ENCODE results near the gene VAV2.

The VAV2 gene

GRCh38 chr9:133932181-133932580 is 59.9 kb downstream of the VAV2 start:
- no peak overlapping the region for H3K27ac ChIP-seq
- TF ChIP-seq ZFX (IDR thresholded peaks at IDR 0.05; ENCODE audit: borderline replicate concordance), result no peak
- TF ChIP-seq CTCF (IDR thresholded peaks at IDR 0.05), result no peak

GRCh38 chr9:133930682-133931485 is 61.2 kb downstream of the VAV2 start:
- no peak overlapping the region for H3K27ac ChIP-seq
- no peak for TF ChIP-seq ZFX (IDR thresholded peaks at IDR 0.05; ENCODE audit: borderline replicate concordance)
- no peak for TF ChIP-seq CTCF (IDR thresholded peaks at IDR 0.05)

- no peak for TF ChIP-seq ZFX (IDR thresholded peaks at IDR 0.05; ENCODE audit: borderline replicate concordance)
- TF ChIP-seq CTCF (IDR thresholded peaks at IDR 0.05), result no peak
- no peak overlapping the region for H3K27ac ChIP-seq
Measured at GRCh38 chr9:133930046-133930681, 62.0 kb downstream of the VAV2 start.

GRCh38 chr9:133929599-133929998 is 62.5 kb downstream of the VAV2 start:
- H3K27ac ChIP-seq, result no peak overlapping the region
- TF ChIP-seq CTCF (IDR thresholded peaks at IDR 0.05) (no peak), ZFX (IDR thresholded peaks at IDR 0.05; ENCODE audit: borderline replicate concordance) (no peak)

- TF ChIP-seq ZFX (IDR thresholded peaks at IDR 0.05; ENCODE audit: borderline replicate concordance) (no peak), CTCF (IDR thresholded peaks at IDR 0.05) (no peak)
- H3K27ac ChIP-seq, result no peak overlapping the region
Measured at GRCh38 chr9:133928248-133928764, 63.8 kb downstream of the VAV2 start.

GRCh38 chr9:133927041-133927440 is 65.1 kb downstream of the VAV2 start:
- no peak overlapping the region for H3K27ac ChIP-seq
- TF ChIP-seq ZFX (IDR thresholded peaks at IDR 0.05; ENCODE audit: borderline replicate concordance), result no peak
- no peak for TF ChIP-seq CTCF (IDR thresholded peaks at IDR 0.05)
